Measurements from ENCODE around the gene SLC35F6. TPM values are rescaled to one million over a fixed set of nuclear protein-coding genes. Genes with fewer than 3 reads are reported as not detected.

The SLC35F6 gene
- total and polyA plus RNA-seq, 2 donors (not counting 1 experiment from before 2014, with no cell fraction given) = 35.2 to 61.4 TPM

- Histone ChIP-seq H3K4me1 (ENCODE audit: control insufficient read depth, extremely low read depth, insufficient read depth, low read length) (peaks cover 22% of the 10 kb centered on the region), H3K9me3 (ENCODE audit: control insufficient read depth, insufficient read depth, low read depth, low read length) (no peaks in the 10 kb centered on the region), H3K27ac (ENCODE audit: insufficient read depth, low read length) (no peak overlapping the region), H4K20me1 (ENCODE audit: control insufficient read depth, extremely low read depth, insufficient read depth, low read length) (no peaks in the 10 kb centered on the region), H3K36me3 (ENCODE audit: control insufficient read depth, insufficient read depth, low read length) (no peaks in the 10 kb centered on the region), H3K9ac (ENCODE audit: insufficient read depth, low read length) (no peak overlapping the region), H3K27me3 (ENCODE audit: control insufficient read depth, insufficient read depth, low read length) (peaks cover 3% of the 10 kb centered on the region), H3K4me3 (replicated peaks in 1 of 4; ENCODE audit: control extremely low read depth in 1 of 4, insufficient read depth in 1 of 4, low read depth in 3 of 4, low read length in 4 of 4) (no peak overlapping the region), H3K4me2 (ENCODE audit: extremely low read depth, insufficient read depth, low read length) (no peak overlapping the region), H2AFZ (ENCODE audit: low read length) (no peak overlapping the region), H3K79me2 (ENCODE audit: control insufficient read depth, insufficient read depth, low read length) (no peaks in the 10 kb centered on the region)
- TF ChIP-seq EZH2 (IDR thresholded peaks at IDR 0.05; ENCODE audit: low read length, missing control alignments) = no peak
- DNase-seq (ENCODE audit: low read depth in 2 of 2) = no peak
Measured at GRCh38 chr2:26727641-26728561, 36.2 kb upstream of the SLC35F6 start.

- Histone ChIP-seq H3K9ac (ENCODE audit: insufficient read depth, low read length) (no peak overlapping the region), H3K4me1 (ENCODE audit: control insufficient read depth, extremely low read depth, insufficient read depth, low read length) (peaks cover 14% of the 10 kb centered on the region), H4K20me1 (ENCODE audit: control insufficient read depth, extremely low read depth, insufficient read depth, low read length) (no peaks in the 10 kb centered on the region), H3K4me2 (ENCODE audit: extremely low read depth, insufficient read depth, low read length) (no peak overlapping the region), H3K27me3 (ENCODE audit: control insufficient read depth, insufficient read depth, low read length) (peaks cover 3% of the 10 kb centered on the region), H2AFZ (ENCODE audit: low read length) (no peak overlapping the region), H3K36me3 (ENCODE audit: control insufficient read depth, insufficient read depth, low read length) (no peaks in the 10 kb centered on the region), H3K9me3 (ENCODE audit: control insufficient read depth, insufficient read depth, low read depth, low read length) (no peaks in the 10 kb centered on the region), H3K27ac (ENCODE audit: insufficient read depth, low read length) (no peak overlapping the region), H3K4me3 (replicated peaks in 1 of 4; ENCODE audit: control extremely low read depth in 1 of 4, insufficient read depth in 1 of 4, low read depth in 3 of 4, low read length in 4 of 4) (no peak overlapping the region), H3K79me2 (ENCODE audit: control insufficient read depth, insufficient read depth, low read length) (no peaks in the 10 kb centered on the region)
- DNase-seq (ENCODE audit: low read depth in 2 of 2) = no peak
- TF ChIP-seq EZH2 (IDR thresholded peaks at IDR 0.05; ENCODE audit: low read length, missing control alignments) (no peak), CTCF (conservative IDR thresholded peaks at IDR 0.05 in 1 of 2, IDR thresholded peaks at IDR 0.05 in 1 of 2; ENCODE audit: low read depth in 1 of 2, low read length in 2 of 2) (no peak)
Measured at GRCh38 chr2:26729311-26729710, 34.8 kb upstream of the SLC35F6 start.

- Histone ChIP-seq H3K9ac (ENCODE audit: insufficient read depth, low read length) (no peak overlapping the region), H4K20me1 (ENCODE audit: control insufficient read depth, extremely low read depth, insufficient read depth, low read length) (no peaks in the 10 kb centered on the region), H3K9me3 (ENCODE audit: control insufficient read depth, insufficient read depth, low read depth, low read length) (no peaks in the 10 kb centered on the region), H2AFZ (ENCODE audit: low read length) (no peak overlapping the region), H3K27ac (ENCODE audit: insufficient read depth, low read length) (no peak overlapping the region), H3K36me3 (ENCODE audit: control insufficient read depth, insufficient read depth, low read length) (no peaks in the 10 kb centered on the region), H3K4me2 (ENCODE audit: extremely low read depth, insufficient read depth, low read length) (no peak overlapping the region), H3K4me1 (ENCODE audit: control insufficient read depth, extremely low read depth, insufficient read depth, low read length) (peaks cover 3% of the 10 kb centered on the region), H3K4me3 (replicated peaks in 1 of 4; ENCODE audit: control extremely low read depth in 1 of 4, insufficient read depth in 1 of 4, low read depth in 3 of 4, low read length in 4 of 4) (no peak overlapping the region), H3K27me3 (ENCODE audit: control insufficient read depth, insufficient read depth, low read length) (peaks cover 3% of the 10 kb centered on the region), H3K79me2 (ENCODE audit: control insufficient read depth, insufficient read depth, low read length) (no peaks in the 10 kb centered on the region)
- DNase-seq (ENCODE audit: low read depth in 2 of 2) = no peak
- TF ChIP-seq EZH2 (IDR thresholded peaks at IDR 0.05; ENCODE audit: low read length, missing control alignments) (no peak), CTCF (conservative IDR thresholded peaks at IDR 0.05 in 1 of 2, IDR thresholded peaks at IDR 0.05 in 1 of 2; ENCODE audit: low read depth in 1 of 2, low read length in 2 of 2) (no peak)
Measured at GRCh38 chr2:26730549-26731344, 33.3 kb upstream of the SLC35F6 start.

All from fibroblast of lung (primary cell).